CD4-positive, CD25-positive, alpha-beta regulatory T cell (primary cell): Measurements from ENCODE around the gene PPP2R5C. TPM values are rescaled to one million over a fixed set of nuclear protein-coding genes. Genes with fewer than 3 reads are reported as not detected.

Experiments
- ATAC-seq, 2 donors: fragments of 150-1000 bp; cut with Tn5 transposase; one replicate each; pipeline ENCODE4 v1.10.0; 2021; ENCODE audit warnings: low read depth in 2 of 2, moderate number of reproducible peaks in 2 of 2, moderate library complexity in 1 of 2
- DNase-seq, 3 donors: peaks; one replicate each; pipeline versions ENCODE4 v3.0.0 to v3.0.0-alpha.2; 2012 to 2022; ENCODE audit warnings: mixed read lengths in 1 of 3
- H3K27ac ChIP-seq: one replicate; pipeline ENCODE4 v1.7.0; 2013; ENCODE audit warnings: mild to moderate bottlenecking, low read length; ENCODE audit not compliant: insufficient read depth, poor library complexity, severe bottlenecking
- H3K27me3 ChIP-seq: one replicate; pipeline ENCODE4 v1.7.0; 2013; ENCODE audit warnings: low read length; ENCODE audit not compliant: control insufficient read depth, insufficient read depth
- H3K36me3 ChIP-seq: one replicate; pipeline ENCODE4 v1.7.0; 2013; ENCODE audit warnings: mild to moderate bottlenecking, low read length, moderate library complexity; ENCODE audit not compliant: control insufficient read depth, insufficient read depth
- H3K4me1 ChIP-seq: 2 replicates; pipeline ENCODE4 v1.7.0; 2013; ENCODE audit warnings: mild to moderate bottlenecking, low read length; ENCODE audit not compliant: insufficient read depth, control insufficient read depth, poor library complexity, severe bottlenecking
- H3K4me3 ChIP-seq: one replicate; pipeline ENCODE4 v1.7.0; 2013; ENCODE audit warnings: low read depth, mild to moderate bottlenecking, low read length, moderate library complexity
- H3K9me3 ChIP-seq, 2 experiments: 1 replicate in 1 of 2; 2 replicates in 1 of 2; pipeline ENCODE4 v1.7.0; 2013; ENCODE audit warnings: low read length in 2 of 2, mild to moderate bottlenecking in 1 of 2, moderate library complexity in 1 of 2; ENCODE audit not compliant: control insufficient read depth in 2 of 2
- H3K27ac Mint-ChIP-seq, 3 donors: one replicate each; pipeline ENCODE4 v1.8.0; 2020 to 2022; ENCODE audit warnings: mild to moderate bottlenecking in 3 of 3, mixed read lengths in 3 of 3, moderate library complexity in 2 of 3
- H3K27me3 Mint-ChIP-seq: one replicate; pipeline ENCODE4 v1.8.0; 2022; ENCODE audit warnings: mild to moderate bottlenecking, mixed read lengths
- H3K36me3 Mint-ChIP-seq: one replicate; pipeline ENCODE4 v1.8.0; 2020; ENCODE audit warnings: mixed read lengths
- H3K4me1 Mint-ChIP-seq, 4 donors: one replicate each; pipeline ENCODE4 v1.8.0; 2020 to 2022; ENCODE audit warnings: mixed read lengths in 4 of 4, mild to moderate bottlenecking in 1 of 4
- H3K4me3 Mint-ChIP-seq, 4 donors: one replicate each; pipeline ENCODE4 v1.8.0; 2020 to 2022; ENCODE audit warnings: mild to moderate bottlenecking in 4 of 4, mixed read lengths in 4 of 4, moderate library complexity in 3 of 4
- H3K9me3 Mint-ChIP-seq, 7 donors: one replicate each; pipeline ENCODE4 v1.8.0; 2020 to 2022; ENCODE audit warnings: mixed read lengths in 7 of 7, mild to moderate bottlenecking in 3 of 7, moderate library complexity in 2 of 7
- polyA plus RNA-seq, 4 donors: library from polyadenylated mRNA; unstranded; fragments of 300-500 nt; fragmentation: Illumina TruSeq; gene quantifications; one replicate each; pipeline ENCODE4 v1.2.3, GENCODE V29; 2021
- total RNA-seq: library from RNA; stranded (reverse); gene quantifications from one replicate; pipeline ENCODE4 v1.2.3, GENCODE V29; 2022

PPP2R5C gene
- total and polyA plus RNA-seq, 5 donors from 2014 or later: 244 to 650 (median 282) TPM

GRCh38 chr14:101813833-101814232 lies 52.3 kb downstream of the PPP2R5C start:
- H3K27me3 ChIP-seq: no peaks in the 10 kb centered on the region
- H3K36me3 ChIP-seq: peaks cover 9% of the 10 kb centered on the region
- no peak for ATAC-seq
- peak in 1 of 3 donors; percentile 47 for DNase-seq
- peaks cover 86% of the 10 kb centered on the region for H3K4me1 ChIP-seq
- Mint-ChIP-seq H3K27ac (peak overlapping the region; percentile 98 to 99 (median 99)), H3K9me3 (no peaks in the 10 kb centered on the region), H3K27me3 (peaks cover 11% of the 10 kb centered on the region), H3K4me3 (peak overlapping the region; percentile 95 to 97 (median 96)), H3K36me3 (peaks cover 43% of the 10 kb centered on the region), H3K4me1 (peaks cover 40 to 82% (median 64%) of the 10 kb centered on the region in 4 donors)
- peak overlapping the region; percentile 100 for H3K27ac ChIP-seq
- H3K4me3 ChIP-seq: peak overlapping the region; percentile 91
- H3K9me3 ChIP-seq: no peaks in the 10 kb centered on the region

- H3K4me3 Mint-ChIP-seq: peak overlapping the region; percentile 95 to 97 (median 96)
- H3K4me3 ChIP-seq: peak overlapping the region; percentile 91
- H3K36me3 ChIP-seq: peaks cover 9% of the 10 kb centered on the region
- H3K27ac Mint-ChIP-seq: peak overlapping the region; percentile 98 to 99 (median 99)
- H3K4me1 ChIP-seq: peaks cover 93% of the 10 kb centered on the region
- no peaks in the 10 kb centered on the region for H3K27me3 ChIP-seq
- H3K36me3 Mint-ChIP-seq: peaks cover 50% of the 10 kb centered on the region
- peak overlapping the region; percentile 100 for H3K27ac ChIP-seq
- DNase-seq: peak in 1 of 3 donors; percentile 37
- no peaks in the 10 kb centered on the region for H3K9me3 Mint-ChIP-seq
- ATAC-seq: no peak
- H3K4me1 Mint-ChIP-seq: peaks cover 40 to 88% (median 69%) of the 10 kb centered on the region in 4 donors
- no peaks in the 10 kb centered on the region for H3K9me3 ChIP-seq
- H3K27me3 Mint-ChIP-seq: peaks cover 5% of the 10 kb centered on the region
These were observed 53.4 kb downstream of the PPP2R5C start for GRCh38 chr14:101814934-101815333.

- H3K4me1 Mint-ChIP-seq: peaks cover 36 to 92% (median 72%) of the 10 kb centered on the region in 4 donors
- peaks cover 7% of the 10 kb centered on the region for H3K27me3 Mint-ChIP-seq
- H3K9me3 Mint-ChIP-seq: no peaks in the 10 kb centered on the region
- peak overlapping the region; percentile 64 for H3K4me3 ChIP-seq
- H3K9me3 ChIP-seq: no peaks in the 10 kb centered on the region
- ATAC-seq (no peak), DNase-seq (peak in 1 of 3 donors; percentile 0)
- H3K27ac ChIP-seq: peak overlapping the region; percentile 100
- peaks cover 50% of the 10 kb centered on the region for H3K36me3 Mint-ChIP-seq
- peak overlapping the region; percentile 95 to 97 (median 96) for H3K4me3 Mint-ChIP-seq
- peaks cover 9% of the 10 kb centered on the region for H3K36me3 ChIP-seq
- peak overlapping the region; percentile 98 to 99 (median 99) for H3K27ac Mint-ChIP-seq
- no peaks in the 10 kb centered on the region for H3K27me3 ChIP-seq
- H3K4me1 ChIP-seq: peaks cover 98% of the 10 kb centered on the region
These were observed 54.5 kb downstream of the PPP2R5C start for GRCh38 chr14:101815994-101816393.

- Histone ChIP-seq H3K9me3 (no peaks in the 10 kb centered on the region), H3K27ac (peak overlapping the region; percentile 100), H3K4me1 (peaks cover 98% of the 10 kb centered on the region), H3K4me3 (peak overlapping the region; percentile 85), H3K36me3 (peaks cover 9% of the 10 kb centered on the region), H3K27me3 (no peaks in the 10 kb centered on the region)
- H3K9me3 Mint-ChIP-seq: no peaks in the 10 kb centered on the region
- no peak for ATAC-seq
- peak overlapping the region; percentile 87 to 93 (median 89) for H3K4me3 Mint-ChIP-seq
- H3K36me3 Mint-ChIP-seq: peaks cover 45% of the 10 kb centered on the region
- peak; percentile 33 to 65 (median 59) for DNase-seq
- peak overlapping the region; percentile 97 to 100 (median 99) for H3K27ac Mint-ChIP-seq
- H3K4me1 Mint-ChIP-seq: peaks cover 32 to 91% (median 75%) of the 10 kb centered on the region in 4 donors
- peaks cover 7% of the 10 kb centered on the region for H3K27me3 Mint-ChIP-seq
These were observed 56.0 kb downstream of the PPP2R5C start for GRCh38 chr14:101817501-101818001.

GRCh38 chr14:101819251-101819990 lies 57.9 kb downstream of the PPP2R5C start:
- Mint-ChIP-seq H3K27me3 (peaks cover 7% of the 10 kb centered on the region), H3K27ac (peak overlapping the region; percentile 97 to 100 (median 99)), H3K36me3 (peaks cover 41% of the 10 kb centered on the region), H3K4me1 (peaks cover 36 to 80% (median 64%) of the 10 kb centered on the region in 4 donors), H3K9me3 (no peaks in the 10 kb centered on the region), H3K4me3 (peak overlapping the region; percentile 87 to 93 (median 89))
- Histone ChIP-seq H3K27me3 (no peaks in the 10 kb centered on the region), H3K9me3 (no peaks in the 10 kb centered on the region), H3K4me3 (peak overlapping the region; percentile 82), H3K4me1 (peaks cover 90% of the 10 kb centered on the region), H3K27ac (peak overlapping the region; percentile 100), H3K36me3 (peaks cover 2% of the 10 kb centered on the region)
- peak; percentile 72 to 94 (median 86) for DNase-seq
- ATAC-seq: peak; percentile 42 to 43

- peak overlapping the region; percentile 97 to 100 (median 99) for H3K27ac Mint-ChIP-seq
- no peaks in the 10 kb centered on the region for H3K9me3 Mint-ChIP-seq
- Histone ChIP-seq H3K27ac (peak overlapping the region; percentile 100), H3K4me3 (peak overlapping the region; percentile 82), H3K4me1 (peaks cover 84% of the 10 kb centered on the region), H3K36me3 (peaks cover 2% of the 10 kb centered on the region), H3K27me3 (no peaks in the 10 kb centered on the region), H3K9me3 (no peaks in the 10 kb centered on the region)
- H3K4me3 Mint-ChIP-seq: peak overlapping the region; percentile 87 to 93 (median 89)
- DNase-seq: peak in 2 of 3 donors; percentile 59 to 74
- peaks cover 40% of the 10 kb centered on the region for H3K36me3 Mint-ChIP-seq
- no peak for ATAC-seq
- peaks cover 36 to 78% (median 63%) of the 10 kb centered on the region in 4 donors for H3K4me1 Mint-ChIP-seq
- H3K27me3 Mint-ChIP-seq: peaks cover 7% of the 10 kb centered on the region
These were observed 58.8 kb downstream of the PPP2R5C start for GRCh38 chr14:101820283-101820798.

- Mint-ChIP-seq H3K9me3 (no peaks in the 10 kb centered on the region), H3K4me3 (peak overlapping the region; percentile 21 to 96 (median 94)), H3K27me3 (peaks cover 7% of the 10 kb centered on the region), H3K27ac (peak overlapping the region; percentile 80 to 99 (median 99)), H3K4me1 (peaks cover 24 to 78% (median 57%) of the 10 kb centered on the region in 4 donors), H3K36me3 (peaks cover 41% of the 10 kb centered on the region)
- H3K27me3 ChIP-seq: no peaks in the 10 kb centered on the region
- peak overlapping the region; percentile 100 for H3K27ac ChIP-seq
- H3K9me3 ChIP-seq: no peaks in the 10 kb centered on the region
- peak; percentile 14 to 23 for ATAC-seq
- H3K36me3 ChIP-seq: no peaks in the 10 kb centered on the region
- peak; percentile 47 to 83 (median 79) for DNase-seq
- peaks cover 84% of the 10 kb centered on the region for H3K4me1 ChIP-seq
- H3K4me3 ChIP-seq: peak overlapping the region; percentile 82
These were observed 60.0 kb downstream of the PPP2R5C start for GRCh38 chr14:101821528-101821927.
